HTERT RPE-1 (cell line): ENCODE data around the gene EFNA1.

Experiments
- in situ Hi-C: fragments of 300-500 bp; cut with MboI; formaldehyde crosslinking; loops from 4 replicates; pipeline ENCODE4 v1.14.3; 2020; ENCODE audit warnings: low sequenced_read_pairs

The EFNA1 gene

GRCh38 chr1:155173478-155174323 lies 46.0 kb downstream of the EFNA1 start, which contains the start of gene TRIM46:
Gene TRIM46, plus strand, starts transcription at chr1:155173849. Its CDS starts 118 bp downstream, at chr1:155173967.
- in situ Hi-C loops: no loop called here

DNA sequence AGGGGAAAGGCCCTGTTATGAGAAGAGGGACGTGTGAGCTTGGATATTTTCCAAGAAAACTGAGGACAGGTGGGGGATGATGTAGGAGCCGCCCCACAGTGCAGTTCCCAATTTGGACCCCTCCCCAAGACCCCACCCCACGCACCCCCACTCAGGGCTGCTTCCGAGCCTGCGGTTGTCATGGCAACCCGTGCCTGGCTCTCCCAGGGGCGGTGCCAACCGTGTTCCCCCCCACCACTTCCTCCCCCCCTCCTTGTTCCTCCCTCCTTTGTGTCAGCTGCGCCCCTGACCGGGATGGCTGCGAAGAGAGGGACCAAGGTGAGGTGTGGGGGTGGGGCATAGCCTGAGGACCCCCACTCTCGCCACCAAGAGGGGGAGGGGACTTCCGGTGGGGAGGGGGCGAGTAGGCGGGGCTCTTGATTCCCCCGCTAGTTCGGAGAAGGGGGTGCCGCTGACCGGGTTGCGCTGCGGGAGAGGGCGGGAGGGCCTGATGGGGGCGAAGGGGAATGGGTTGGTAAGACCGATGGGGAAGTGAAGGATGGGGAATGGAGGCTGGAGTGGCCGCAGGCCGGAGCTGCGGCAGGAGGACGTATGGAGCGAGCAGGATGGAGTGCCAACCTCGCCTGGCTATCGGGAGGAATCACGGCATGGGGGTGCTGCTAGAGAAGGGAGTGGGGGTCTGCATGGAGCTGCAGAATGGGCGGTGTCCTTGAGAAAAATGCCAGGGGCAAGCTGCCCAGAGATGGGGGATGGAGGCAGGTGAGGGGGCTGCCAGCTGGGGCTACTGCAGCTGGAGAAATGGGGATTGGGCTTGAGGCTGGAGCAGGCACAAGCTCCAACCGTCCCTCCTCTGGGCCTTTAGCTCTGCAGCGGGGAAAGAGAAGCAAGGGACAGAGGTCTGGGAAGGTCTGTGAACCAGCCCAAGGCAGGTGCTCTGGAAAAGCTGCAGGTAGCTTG lies 46.9 kb downstream of the EFNA1 start:
- in situ Hi-C loops: no loop called here

- in situ Hi-C loops: no loop called here
Measured at GRCh38 chr1:155175281-155175926, 47.7 kb downstream of the EFNA1 start.

- in situ Hi-C loops: no loop called here
Measured at GRCh38 chr1:155175927-155176371, 48.3 kb downstream of the EFNA1 start.

DNA sequence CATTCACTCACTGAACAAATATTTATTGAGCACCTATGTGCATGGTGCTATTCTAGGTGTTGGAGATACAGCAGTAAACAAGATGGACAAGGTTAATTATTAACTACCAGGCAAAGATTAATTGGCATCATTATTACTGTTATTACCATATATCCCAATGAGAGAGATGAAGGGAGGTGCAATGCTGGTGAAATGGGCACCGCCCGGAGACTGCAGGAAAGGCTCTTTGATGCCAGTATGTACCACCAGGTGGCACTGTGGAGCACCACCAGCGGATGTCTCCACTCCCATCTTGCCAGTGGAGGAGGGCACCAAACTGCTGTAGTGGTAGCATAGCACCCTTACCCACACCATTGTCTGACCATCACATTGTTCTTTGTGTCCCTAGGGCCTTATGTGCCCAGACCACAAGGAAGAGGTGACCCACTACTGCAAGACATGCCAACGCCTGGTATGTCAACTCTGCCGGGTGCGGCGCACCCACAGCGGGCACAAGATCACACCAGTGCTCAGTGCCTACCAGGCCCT lies 48.9 kb downstream of the EFNA1 start:
- in situ Hi-C loops: no loop called here

- in situ Hi-C loops: no loop called here
Measured at GRCh38 chr1:155177192-155177917, 49.7 kb downstream of the EFNA1 start.

DNA sequence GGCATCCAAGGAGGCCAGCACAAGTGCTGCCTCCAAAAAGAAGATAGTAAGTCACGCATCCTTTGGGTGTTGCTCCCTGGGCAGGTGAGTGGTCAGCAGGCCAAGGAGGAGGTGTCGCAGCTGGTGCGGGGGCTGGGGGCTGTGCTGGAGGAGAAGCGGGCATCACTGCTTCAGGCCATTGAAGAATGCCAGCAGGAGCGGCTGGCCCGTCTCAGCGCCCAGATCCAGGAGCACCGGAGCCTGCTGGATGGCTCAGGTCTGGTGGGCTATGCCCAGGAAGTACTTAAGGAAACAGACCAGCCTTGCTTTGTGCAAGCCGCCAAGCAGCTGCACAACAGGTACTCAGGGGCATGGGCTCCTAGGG lies 50.2 kb downstream of the EFNA1 start:
- in situ Hi-C loops: no loop called here

GRCh38 chr1:155178441-155179111 lies 50.9 kb downstream of the EFNA1 start:
- in situ Hi-C loops: no loop called here

DNA sequence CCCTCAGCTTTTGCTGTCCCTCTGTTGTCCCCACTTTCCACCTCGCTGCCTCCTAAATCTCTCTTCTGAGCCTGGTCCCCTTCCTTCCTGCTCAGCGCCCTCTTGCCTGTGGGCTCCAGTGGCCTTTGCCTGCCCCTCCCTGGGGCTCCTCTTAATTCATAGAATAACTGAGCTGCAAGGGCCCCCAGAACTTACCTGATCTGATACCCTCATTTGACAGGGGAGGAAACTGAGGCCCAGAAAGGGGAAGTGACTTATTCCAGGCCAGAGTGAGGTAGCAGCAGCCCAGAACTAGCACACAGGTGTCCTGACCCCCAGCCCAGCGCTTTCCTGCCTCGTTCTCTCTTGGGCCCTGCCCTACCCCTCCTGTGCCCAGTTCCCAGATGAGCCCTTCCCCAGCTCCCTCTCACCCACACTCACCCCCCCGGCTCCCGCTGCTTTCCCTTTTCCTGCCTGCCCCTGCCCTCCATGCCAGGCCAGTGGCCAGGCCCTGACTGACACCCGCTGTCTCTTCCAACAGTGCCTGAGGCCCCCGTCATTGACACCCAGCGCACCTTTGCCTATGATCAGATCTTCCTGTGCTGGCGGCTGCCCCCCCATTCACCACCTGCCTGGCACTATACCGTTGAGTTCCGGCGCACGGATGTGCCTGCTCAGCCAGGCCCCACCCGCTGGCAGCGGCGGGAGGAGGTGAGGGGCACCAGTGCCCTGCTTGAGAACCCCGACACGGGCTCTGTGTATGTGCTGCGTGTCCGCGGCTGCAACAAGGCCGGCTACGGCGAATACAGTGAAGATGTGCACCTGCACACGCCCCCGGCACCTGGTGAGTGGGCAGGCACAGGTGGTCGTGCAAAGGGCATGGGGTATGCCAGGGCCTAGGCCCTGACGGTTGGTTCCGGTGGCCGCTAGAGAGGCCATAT lies 51.7 kb downstream of the EFNA1 start:
- in situ Hi-C loops: no loop called here

- in situ Hi-C loops: no loop called here
Measured at GRCh38 chr1:155181371-155182051, 53.8 kb downstream of the EFNA1 start.

- in situ Hi-C loops: no loop called here
Measured at GRCh38 chr1:155182052-155182550, 54.4 kb downstream of the EFNA1 start.

DNA sequence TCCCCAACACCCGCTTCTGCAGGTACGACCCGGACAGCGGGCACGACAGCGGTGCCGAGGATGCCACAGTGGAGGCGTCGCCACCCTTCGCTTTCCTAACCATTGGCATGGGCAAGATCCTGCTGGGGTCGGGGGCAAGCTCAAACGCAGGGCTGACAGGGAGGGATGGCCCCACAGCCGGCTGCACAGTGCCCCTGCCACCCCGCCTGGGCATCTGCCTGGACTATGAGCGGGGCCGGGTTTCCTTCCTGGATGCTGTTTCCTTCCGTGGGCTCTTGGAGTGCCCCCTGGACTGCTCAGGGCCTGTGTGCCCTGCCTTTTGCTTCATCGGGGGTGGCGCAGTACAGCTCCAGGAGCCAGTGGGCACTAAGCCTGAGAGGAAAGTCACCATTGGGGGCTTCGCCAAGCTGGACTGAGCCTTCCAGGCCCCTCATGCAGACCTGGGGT lies 56.1 kb downstream of the EFNA1 start:
- in situ Hi-C loops: no loop called here

DNA sequence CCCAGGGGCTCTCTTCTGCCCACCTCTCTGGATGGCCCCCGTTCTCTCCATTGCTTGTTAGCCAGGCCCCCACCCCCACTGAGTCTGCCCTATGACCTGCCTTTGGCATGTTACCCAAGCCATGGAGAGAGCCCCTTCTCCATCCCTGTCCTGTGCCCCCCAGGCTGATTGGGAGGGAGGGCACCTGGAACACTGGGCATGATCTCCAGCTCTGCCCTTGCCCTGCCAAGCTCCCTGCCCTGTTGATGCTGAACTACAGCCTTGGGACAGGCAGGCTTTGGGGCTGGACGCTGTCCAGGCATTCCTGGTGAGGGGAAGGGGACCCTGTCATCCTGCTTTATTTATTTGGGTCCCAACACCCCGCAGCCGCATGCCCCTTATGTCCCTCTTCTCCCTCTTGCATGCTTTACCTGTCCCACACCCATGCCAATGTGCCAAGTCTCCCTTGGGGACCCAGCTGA lies 56.7 kb downstream of the EFNA1 start:
- in situ Hi-C loops: no loop called here
